ENCODE data around the gene RNU6-1.
A peak's percentile ranks its signal among the peaks of the same experiment; 100 is the strongest.

Gene RNU6-1

DNA sequence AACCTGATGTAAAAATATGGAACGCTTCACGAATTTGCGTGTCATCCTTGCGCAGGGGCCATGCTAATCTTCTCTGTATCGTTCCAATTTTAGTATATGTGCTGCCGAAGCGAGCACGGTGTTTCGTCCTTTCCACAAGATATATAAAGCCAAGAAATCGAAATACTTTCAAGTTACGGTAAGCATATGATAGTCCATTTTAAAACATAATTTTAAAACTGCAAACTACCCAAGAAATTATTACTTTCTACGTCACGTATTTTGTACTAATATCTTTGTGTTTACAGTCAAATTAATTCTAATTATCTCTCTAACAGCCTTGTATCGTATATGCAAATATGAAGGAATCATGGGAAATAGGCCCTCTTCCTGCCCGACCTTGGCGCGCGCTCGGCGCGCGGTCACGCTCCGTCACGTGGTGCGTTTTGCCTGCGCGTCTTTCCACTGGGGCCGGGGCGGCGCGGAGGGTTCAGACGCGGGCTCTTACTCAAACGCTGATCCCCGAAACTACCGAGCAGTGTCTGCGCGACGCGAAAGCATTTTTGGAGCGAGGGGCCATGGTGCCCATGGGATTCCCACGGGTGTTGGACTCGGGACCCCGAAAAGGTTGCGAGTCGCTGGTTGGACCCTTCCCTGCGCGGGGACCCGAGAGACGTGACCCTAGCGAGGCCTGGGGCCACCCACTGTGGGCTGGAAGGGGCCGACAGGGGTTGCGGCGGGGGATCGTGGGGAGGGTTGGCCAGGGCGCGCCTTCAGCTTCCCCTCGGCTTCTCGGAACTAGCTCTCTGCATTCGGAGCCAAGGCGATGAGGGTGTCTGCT lies at the start of gene RNU6-1:
RNU6-1 (minus strand) TSS at position 117 of the 820 bp plus-strand sequence.
- DNase-seq (ENCODE audit: low spot score) = peak; percentile 91

DNA sequence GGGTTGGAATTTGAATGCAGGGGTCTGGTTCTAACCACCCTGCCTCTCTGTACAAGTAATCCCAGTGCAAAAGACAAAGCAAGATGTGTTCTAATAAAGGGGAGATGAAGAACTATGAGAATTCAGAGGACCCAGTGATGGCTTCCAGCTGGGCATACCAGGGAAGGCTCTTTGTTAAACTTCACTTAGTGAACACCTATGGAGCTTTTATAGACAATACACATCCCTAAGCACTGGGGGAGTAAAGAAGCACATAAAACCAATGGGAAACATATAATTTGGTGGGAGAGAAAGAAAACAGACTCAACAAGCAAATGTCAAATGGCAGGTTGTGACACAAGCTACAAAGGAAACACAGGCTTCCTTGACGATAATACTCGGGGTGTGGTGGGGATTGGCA lies 47.9 kb upstream of the RNU6-1 start:
- DNase-seq (ENCODE audit: low spot score) = no peak

DNA sequence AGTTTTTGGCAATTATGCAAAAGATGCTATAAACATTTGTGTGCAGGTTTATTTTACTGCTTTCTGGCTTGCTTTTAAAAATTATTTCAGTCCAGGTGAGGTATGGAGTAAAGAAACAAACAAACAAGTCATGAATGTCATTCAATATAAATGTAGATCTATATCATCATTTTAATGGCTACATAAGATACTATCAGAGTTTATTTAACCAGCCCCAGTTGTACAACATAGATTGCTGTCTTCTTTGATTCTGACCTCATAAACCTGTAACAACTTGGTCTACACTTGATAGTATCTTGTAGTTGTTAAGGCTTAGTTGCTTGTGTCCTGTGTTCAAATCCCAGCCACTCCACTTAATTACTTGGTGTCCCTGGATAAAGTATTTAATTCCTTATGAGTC lies 46.0 kb upstream of the RNU6-1 start:
- DNase-seq (ENCODE audit: low spot score) = no peak

DNA sequence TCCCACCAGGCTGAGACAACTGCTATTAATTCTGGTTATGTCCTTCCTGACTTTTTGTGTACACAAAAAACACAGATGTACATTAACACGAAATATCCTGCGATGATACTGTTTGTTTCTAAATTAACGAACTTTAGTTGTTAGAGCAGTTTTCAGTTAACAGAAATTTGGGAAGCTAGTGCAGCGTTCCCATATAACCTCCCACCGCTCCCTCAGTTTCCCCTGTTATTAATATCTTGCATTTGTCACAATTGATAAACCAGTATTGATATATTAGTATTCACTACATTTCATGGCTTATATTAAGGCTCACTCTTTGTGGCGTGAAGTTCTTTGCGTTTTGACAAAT lies 45.3 kb upstream of the RNU6-1 start:
- no peak for DNase-seq (ENCODE audit: low spot score)

DNA sequence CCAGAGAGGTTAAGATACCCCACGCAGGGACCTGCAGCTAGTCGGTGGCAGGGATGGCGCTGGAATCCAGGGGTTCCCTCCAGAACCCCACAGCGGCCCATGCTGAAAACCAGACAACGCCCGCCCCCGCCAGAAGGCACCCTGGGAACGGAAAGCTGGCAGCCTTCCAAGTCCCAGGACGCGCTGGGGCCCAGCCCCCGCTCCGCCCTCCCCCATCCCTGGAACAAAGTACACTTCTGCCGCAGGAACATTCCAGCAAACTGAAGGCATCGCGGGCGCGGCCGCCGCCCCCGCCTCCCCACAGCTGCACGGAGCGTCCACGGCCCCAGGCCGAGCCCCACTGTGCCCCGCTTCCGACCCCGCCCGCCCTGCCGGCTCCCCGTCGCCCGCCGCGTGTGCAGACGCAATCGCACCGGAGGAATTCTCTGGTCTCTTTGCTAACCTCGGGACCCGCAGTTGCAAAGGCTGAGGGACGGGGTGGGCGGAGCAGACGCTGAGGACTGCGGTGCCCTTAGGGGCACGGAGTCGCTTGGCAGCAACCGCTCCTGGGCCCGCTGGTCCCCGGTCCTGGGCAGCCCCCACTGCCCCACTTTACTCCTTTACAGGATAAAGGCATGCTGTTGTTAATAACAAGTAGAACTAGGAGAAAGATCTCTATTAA lies 44.8 kb upstream of the RNU6-1 start:
- DNase-seq (ENCODE audit: low spot score) = peak; percentile 87

DNA sequence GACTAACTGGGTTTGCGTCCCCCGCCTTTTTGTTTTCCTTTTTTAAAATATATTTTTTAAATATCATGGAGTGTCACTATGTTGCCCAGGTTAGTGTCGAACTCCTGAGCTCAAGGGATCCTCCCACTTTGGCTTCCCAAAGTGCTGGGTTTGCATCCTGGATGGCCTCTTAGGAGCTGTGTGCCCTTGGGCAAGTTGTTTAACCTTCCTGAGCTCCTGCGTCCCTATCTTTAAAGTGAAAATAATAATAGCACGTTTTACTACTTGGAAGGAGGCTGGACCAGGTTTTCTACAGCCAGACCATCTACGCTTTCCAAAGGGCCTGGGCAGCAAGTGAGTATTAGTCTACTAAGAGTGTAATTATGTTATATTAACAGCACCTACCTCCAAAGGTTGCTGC lies 44.2 kb upstream of the RNU6-1 start:
- no peak for DNase-seq (ENCODE audit: low spot score)

DNA sequence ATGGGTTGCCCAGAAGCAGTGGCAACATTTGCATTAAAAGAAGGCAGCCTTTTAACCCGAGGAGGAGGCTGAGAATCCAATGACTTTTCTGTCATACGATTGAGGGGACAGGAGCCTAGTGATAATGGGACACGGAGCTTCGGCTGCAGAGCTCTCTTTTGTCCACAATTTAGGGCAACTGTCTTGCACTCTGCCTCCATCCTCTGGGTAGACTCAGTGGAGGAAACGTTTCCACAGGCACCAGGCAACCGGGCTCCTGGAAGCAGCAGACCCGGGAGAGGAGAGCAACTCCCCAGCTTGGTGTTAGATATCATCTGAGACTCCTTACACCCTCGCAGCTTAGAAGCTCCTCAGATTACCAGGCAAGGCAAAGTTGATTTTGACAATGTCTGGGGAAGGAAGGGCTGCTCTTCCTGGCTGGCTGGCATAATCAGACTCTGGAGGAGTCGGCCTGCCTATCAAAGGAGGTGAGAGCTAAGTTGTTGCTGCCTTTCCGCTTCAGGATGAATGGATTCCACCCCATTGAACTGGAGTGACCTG lies 43.5 kb upstream of the RNU6-1 start:
- DNase-seq (ENCODE audit: low spot score) = no peak

DNA sequence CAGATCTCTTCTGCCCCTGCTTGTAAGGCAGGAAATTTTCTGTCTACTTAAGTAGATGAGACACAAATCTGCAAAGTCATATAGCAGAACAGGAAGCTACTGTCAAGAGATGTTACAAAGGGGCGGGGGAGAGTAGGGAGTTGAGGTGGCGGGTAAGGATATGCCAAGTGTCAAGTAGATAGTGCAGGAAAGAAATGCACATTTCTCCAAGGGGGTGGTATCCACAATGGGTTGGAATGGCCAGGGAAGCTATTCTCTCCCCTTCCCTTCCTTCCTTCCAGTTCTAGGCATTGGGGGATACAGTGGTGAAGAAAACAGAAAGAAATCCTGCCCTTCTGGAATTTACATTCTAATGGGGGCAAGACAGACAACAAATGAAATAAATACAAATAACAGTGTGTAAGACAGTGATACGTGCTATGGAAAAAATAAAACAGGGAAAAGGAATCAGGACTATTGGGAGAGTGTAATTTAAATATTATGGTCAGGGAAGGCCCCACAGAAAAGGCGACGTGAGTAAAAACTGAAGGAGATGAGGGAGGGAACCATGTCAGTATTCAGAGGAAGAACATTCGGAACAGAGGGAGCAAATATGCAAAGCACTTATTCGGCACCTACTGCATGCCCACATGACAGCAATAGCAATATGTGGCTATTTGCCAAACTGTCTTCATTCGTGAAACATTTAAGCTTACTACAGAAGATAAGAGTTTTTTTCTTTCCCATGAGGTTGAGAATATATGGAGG lies 42.8 kb upstream of the RNU6-1 start:
- no peak for DNase-seq (ENCODE audit: low spot score)

DNA sequence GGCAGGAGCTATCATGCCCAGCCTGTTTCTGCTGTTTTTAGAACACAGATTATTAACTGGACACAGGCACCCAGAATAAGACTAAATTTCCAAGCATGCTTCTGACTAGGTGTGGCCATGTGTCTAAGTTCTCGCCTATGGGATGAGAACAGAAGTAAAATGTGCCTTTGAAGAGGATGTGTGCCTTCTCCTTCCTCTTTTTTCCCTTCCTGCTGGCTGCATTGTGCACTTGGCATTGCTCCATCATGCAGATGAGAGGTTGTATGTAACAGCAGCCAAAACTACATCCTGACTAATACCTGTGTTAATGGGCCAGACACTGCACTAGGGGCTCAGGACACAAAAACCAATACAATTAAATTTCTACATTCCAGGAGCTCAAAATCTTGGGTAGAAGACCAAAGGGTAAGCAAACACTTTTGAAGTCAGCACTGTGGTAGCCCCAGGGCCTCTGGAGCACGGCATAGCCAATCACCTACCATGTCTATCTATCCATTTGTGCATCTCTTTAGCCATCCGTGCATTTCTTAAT lies 40.9 kb upstream of the RNU6-1 start:
- DNase-seq (ENCODE audit: low spot score) = no peak

DNA sequence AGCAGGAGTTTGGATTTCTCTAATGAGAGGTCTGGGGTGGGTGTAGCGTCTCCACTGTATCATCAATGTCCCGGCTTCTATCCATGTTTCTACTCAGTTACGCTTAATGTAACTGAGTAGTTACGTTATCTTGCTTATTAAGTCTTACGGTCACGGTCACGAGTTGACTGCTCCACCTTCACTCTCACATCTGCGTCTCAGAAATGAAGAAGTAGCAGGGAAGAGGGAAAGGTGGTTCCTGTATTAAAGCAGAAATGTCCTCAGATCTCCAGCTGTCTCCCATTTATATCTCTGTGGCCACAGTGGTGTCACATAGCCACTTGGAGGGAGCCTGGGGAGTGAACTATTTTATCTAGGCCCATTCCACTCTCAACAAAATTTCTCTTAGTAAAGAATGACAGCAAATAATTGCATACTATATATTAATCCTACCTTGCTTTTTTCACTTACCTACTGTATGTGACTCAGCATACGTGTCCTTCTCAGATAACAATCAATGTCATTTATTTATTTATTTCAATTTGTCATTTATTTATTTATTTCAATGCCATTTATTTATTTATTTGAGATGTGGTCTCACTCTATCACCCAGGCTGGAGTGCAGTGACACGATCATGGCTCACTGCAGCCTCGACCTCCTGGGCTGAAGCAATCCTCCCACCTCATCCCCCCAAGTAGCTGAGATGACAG lies 39.7 kb upstream of the RNU6-1 start:
- DNase-seq (ENCODE audit: low spot score) = no peak

DNA sequence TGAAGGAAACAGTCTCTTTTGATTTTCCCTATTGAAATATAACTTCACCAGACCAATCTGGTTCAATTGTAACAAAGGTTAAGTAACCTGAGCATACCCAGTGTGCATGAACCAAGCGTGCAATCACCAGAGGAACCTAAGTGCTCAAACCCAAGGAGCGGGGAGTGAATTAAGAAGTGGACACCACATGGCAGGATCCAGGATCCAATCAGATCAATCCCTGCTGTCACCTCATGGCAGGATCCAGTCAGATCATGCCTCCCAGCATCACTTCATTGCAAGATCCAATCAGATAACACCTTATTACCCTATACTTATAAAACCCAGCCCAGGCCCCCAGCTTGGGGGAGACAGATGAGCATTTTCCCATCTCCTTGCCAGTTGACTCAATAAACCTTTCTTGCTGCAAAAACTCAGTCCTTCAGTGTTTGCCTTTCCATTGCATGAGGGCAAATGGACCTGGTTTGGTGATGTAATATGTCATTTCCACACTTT lies 38.9 kb upstream of the RNU6-1 start:
- DNase-seq (ENCODE audit: low spot score) = no peak

DNA sequence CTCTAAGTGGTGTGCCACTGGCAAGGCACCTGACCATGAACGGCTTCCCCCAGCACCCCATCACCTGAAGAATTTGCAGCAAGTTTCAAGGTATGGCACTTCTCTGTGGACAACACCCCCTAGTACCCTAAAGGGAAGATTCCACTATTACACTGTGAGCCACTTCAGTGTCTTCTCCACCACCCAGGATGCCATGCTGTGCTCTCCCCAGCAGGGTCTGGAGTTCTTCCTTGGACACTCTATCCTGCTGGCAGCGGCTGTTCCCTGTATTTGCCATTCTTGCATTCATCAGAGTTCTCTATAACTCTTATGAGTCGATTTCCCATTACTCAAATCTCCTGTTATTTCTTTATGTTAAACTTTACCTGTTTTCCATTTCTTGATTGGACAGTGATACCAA lies 33.9 kb upstream of the RNU6-1 start:
- DNase-seq (ENCODE audit: low spot score) = no peak

DNA sequence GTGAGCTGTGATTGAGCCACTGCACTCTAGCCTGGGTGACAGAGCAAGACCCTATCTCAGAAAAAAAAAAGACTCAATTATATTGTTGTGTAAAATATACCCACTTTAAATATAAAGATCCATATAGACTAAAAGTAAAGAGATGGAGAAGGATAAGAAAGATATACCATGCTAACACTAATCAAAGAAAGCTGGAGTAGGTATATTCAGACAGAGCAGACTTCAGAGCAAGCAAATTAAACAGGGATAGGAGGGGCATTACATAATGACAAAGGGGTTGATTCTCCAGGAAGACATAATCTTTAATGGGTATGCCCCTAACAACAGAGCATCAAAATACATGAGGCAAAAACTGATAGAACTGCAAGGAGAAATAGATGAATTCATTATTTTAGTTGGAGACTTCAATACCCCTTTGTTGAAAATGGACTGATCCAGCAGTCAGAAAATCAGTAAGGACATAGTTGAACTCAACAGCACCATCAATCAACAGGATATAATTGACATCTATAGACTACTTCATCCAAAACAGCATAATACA lies 31.1 kb upstream of the RNU6-1 start:
- DNase-seq (ENCODE audit: low spot score) = no peak

DNA sequence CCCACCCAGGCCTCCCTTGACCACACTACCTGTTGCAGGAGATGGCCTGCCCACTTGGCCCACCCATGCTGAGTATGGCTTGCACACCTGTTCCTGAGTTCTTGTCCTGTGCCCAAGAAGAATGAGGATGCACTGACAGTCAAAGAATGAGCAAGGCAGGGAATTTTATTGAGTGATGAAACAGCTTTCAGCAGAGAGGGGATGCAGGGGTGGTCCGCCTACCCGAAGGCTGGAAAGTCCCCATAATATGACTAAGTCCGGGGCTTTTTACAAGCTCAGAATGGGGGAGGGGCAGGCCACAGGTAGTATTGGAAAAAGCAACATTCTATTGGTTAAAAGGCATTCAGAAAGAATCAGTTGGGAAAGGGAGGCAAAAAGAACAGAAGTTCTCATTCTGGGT lies 29.9 kb upstream of the RNU6-1 start:
- DNase-seq (ENCODE audit: low spot score) = no peak

DNA sequence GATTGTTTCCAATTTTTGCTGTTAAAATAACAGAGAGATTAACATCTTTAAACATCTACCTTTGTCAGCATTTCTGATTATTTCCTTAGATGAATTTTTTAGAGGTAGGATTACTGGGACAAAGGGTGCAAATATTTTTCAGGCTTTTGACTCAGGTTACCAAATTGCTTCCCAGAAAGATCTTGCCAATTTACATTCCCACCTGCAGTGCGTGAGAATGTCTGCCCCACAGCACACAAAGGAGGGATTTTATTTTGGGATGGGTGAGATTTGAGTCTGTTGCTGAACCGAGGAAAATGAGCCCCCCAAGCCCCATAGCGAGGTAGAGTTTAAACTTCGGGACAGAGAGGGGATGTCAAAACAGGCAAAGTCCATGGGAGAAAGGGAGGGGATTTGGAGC lies 25.9 kb upstream of the RNU6-1 start:
- DNase-seq (ENCODE audit: low spot score) = no peak

DNA sequence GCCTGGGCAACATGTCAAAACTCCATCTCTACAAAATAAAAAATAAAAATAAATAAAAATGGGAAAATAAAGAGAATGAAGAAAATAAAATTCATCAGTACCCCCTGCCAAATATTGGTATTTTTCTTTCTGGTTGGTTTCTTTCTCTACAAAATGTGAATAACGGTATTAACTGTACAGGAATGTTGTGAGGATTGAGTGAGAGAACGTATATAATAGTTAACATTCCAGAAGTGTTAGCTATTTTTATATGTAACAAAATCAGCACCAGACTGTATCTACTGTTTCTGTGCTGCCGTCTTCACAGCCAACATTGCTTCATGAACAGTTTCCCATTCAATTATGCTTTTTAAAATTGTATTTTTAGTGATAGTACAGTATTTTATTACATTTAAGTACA lies 25.5 kb upstream of the RNU6-1 start:
- DNase-seq (ENCODE audit: low spot score) = no peak

DNA sequence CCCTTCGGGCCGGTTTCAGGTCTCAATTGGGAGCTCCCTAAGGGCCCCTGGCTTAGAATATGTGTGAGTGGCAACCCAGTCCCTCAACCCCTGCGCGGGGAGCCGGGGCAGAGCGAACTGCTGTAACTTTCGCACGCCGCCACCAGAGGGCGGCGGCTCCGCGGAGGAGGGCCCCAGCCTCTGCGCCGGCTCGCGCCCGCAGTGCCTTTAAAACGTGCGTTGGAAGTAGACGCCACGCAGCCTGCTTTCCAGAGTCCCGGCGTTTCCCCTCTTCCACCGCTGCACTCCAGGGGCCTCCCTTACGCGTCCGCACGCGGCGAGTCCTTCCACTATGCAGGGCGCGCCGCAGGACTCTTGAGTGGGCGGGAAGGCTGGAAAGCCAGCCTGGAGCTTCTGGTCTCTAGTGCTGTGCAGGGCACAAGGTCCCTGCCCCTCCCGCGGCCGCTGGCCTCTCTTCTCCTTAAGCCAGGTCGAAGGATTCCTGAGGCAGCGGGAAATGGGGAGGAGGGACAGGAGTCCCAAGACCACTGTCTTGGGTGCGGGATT lies 23.7 kb upstream of the RNU6-1 start:
- peak; percentile 92 for DNase-seq (ENCODE audit: low spot score)

DNA sequence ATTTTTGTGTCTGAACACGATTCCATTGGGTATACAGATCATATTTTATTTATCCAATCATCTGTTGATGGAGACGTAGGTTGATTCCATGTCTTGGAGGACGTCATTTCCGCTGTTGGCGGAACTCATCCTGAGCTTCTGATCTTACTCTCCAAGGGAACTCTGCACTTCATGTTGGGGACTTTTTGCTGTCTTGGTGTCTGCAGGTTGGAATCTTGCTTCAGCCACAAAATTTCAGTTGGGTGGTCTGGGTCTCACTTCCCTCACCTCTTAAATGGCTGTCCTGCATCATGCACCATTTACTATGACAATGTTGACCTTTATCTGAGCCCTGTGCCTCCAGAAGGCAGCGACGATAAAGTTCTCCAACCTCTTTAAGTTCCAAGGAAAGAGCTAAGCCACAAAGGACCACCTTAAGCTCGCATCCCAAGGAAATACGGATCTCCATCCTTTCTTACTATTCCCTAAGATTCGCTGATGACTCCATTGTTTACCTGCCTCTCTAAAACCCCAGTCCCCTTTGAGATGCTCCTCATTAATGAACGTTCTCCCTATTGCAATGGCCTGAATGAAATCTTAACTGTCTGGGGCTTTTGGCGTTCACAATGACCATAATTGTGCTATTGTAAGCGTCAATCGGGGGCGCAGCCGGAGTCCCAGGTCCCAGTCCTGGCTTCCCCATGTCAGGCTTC lies 23.1 kb upstream of the RNU6-1 start:
- DNase-seq (ENCODE audit: low spot score) = no peak

DNA sequence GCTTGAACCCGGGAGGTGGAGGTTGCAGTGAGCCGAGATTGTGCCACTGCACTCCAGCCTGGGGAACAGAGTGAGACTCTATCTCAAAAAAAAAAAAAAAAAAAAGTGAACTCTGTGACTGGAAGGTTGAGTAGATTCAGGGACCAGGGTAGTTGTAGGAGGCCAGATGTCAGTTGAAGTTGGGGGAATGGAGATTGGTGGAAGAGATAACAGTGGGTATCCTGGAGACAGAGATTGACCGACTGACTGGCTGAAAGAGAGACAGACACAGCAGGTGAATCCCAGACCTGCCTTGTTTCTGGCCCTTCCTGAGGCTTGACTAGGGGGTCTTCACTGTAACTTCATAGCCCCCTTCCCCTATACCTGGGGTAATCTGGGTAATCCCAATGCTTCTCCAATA lies 22.1 kb upstream of the RNU6-1 start:
- no peak for DNase-seq (ENCODE audit: low spot score)

DNA sequence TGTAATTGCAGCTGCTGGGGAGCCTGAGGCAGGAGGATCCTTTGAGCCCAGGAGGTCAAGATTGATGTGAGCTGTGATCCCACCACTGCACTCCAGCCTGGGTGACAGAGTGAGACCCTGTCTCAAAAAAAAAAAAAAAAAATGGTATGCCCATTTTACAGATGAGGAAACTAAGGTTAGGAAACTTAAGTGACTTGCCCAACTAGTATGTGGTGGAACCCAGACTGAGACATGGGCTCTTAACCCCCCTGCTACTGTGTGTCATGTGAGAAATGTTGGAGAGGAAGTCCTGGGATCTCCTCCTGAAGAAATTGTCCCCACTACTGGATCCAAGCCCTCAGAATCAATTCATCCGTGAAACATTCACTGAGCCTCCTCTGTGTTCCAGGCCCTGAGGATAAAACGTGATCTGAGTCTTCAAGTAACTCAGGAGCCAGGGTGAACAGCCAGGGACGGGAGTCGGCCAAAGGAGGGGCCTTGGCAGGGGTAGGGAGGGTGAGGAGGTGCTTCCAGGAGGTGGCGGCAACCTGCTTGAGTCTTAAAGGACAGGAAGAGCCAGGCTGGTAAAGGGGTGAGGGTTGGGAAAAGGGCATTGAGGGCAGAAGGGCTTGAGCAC lies 19.6 kb upstream of the RNU6-1 start:
- DNase-seq (ENCODE audit: low spot score) = no peak
